Psoas muscle (tissue), 8 donors: Measurements from ENCODE around the gene CUTC. TPM values are rescaled to one million over a fixed set of nuclear protein-coding genes. Genes with fewer than 3 reads are reported as not detected.

Source experiments
- ATAC-seq, 4 donors: fragments of 200-7000 bp; cut with Tn5 transposase; one replicate each; pipeline ENCODE4 v1.9.1; 2020; ENCODE audit warnings: moderate library complexity in 3 of 4, mild to moderate bottlenecking in 2 of 4
- DNase-seq, 2 donors: peaks; one replicate each; pipeline ENCODE4 v3.0.0-alpha.2; 2020
- H3K27ac ChIP-seq: fragments of 200-600 bp; one replicate; pipeline ENCODE4 v1.8.0; 2022
- H3K27me3 ChIP-seq, 3 donors: fragments of 200-600 bp in 1 of 3; one replicate each; pipeline versions ENCODE4 v1.6.1 to v1.8.0; 2013 to 2022; ENCODE audit warnings: low read length in 2 of 3, mild to moderate bottlenecking in 2 of 3, moderate library complexity in 1 of 3; ENCODE audit not compliant: insufficient read depth in 3 of 3
- H3K36me3 ChIP-seq, 2 donors: fragments of 200-600 bp in 1 of 2; one replicate each; pipeline versions ENCODE4 v1.6.1 to v1.8.0; 2013 to 2022; ENCODE audit warnings: low read depth in 1 of 2, mild to moderate bottlenecking in 1 of 2, moderate library complexity in 1 of 2; ENCODE audit not compliant: insufficient read depth in 1 of 2
- H3K4me1 ChIP-seq: fragments of 200-600 bp; one replicate; pipeline ENCODE4 v1.8.0; 2022
- H3K4me3 ChIP-seq: fragments of 200-600 bp; one replicate; pipeline ENCODE4 v1.8.0; 2022; ENCODE audit warnings: mild to moderate bottlenecking
- H3K9me3 ChIP-seq: fragments of 200-600 bp; one replicate; pipeline ENCODE4 v1.8.0; 2022
- WGBS, 3 donors: extraction: QIAGEN DNeasy Blood & Tissue Kit; methylation state at CpG; one replicate each; pipeline versions ENCODE4 v1.1.6 to v1.1.7; 2013; 5-methylcytosine and 5-hydroxymethylcytosine counted together
- intact Hi-C, 2 donors: fragments of 100-400 bp; cut with DNase I; formaldehyde crosslinking; loops; one replicate each; pipeline versions ENCODE4 v1.11.0 to v1.14.2; 2022
- polyA plus RNA-seq, 3 donors: library from polyadenylated mRNA; stranded (reverse); fragments of 200-250 nt; gene quantifications; one replicate each; pipeline ENCODE4 v1.2.3, GENCODE V29; 2013
- total RNA-seq, 4 donors: library from RNA; stranded (reverse); fragmentation: NEBNext Ultra II Directional in 2 of 4; extraction: Animal tissue kit (Norgen Biotek cat#: 25700) in 2 of 4; gene quantifications; one replicate each; pipeline versions ENCODE4 v1.2.1 to v1.2.4, GENCODE V29; 2021 to 2023
- TF ChIP-seq, protein P1 (sequence below): fragments of 200-600 bp; IDR thresholded peaks from one replicate; pipeline ENCODE4 v1.8.0; 2022; ENCODE audit warnings: antibody characterized with exemption
- donor health status: healthy with polysubstance abuse.
- donor health status: DM: no; HTN: no; CAD: no; lungs with moderate emphysema.
- donor health status: Bipolar disorder and iron deficiency.
- donor health status: healthy.
- donor health status: DM: yes; HTN: yes; CAD: no.
- donor health status: DM: no; HTN: no; CAD: no.
- donor health status: DM: no; HTN: no; CAD: no.
- donor health status: DM: yes; HTN: yes; CAD: no.

The CUTC gene
- total and polyA plus RNA-seq, 7 donors = 52.8 to 179 (median 132) TPM

DNA sequence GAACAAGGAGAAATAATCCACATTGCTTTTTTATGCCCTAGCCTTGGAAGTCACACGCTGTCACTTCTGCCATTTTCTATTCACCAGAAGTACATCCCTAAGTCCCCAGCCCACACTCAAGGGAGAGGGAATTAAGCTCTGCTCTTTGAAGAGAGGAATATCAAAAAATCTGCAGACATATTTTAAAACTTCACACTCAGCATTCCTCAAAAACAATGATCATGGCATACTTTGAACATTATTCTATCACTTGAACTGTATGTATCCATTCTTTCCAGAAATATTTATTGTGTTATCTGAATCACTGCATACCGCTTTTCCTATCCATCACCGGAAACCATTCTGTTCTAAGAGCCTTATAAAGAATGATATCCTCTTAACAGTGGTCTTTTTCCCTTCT lies 59.8 kb downstream of the CUTC start:
- 97 to 99% (median 97%) methylated on average over 3 of the region's 3 CpGs for WGBS, 3 donors
- ATAC-seq (no peak), DNase-seq (no peak)
- intact Hi-C loops = no loop called here
- no peaks in the 10 kb centered on the region for H3K4me1 ChIP-seq
- H3K27me3 ChIP-seq = no peaks in the 10 kb centered on the region
- no peak overlapping the region for H3K4me3 ChIP-seq
- TF ChIP-seq, protein P1, sequence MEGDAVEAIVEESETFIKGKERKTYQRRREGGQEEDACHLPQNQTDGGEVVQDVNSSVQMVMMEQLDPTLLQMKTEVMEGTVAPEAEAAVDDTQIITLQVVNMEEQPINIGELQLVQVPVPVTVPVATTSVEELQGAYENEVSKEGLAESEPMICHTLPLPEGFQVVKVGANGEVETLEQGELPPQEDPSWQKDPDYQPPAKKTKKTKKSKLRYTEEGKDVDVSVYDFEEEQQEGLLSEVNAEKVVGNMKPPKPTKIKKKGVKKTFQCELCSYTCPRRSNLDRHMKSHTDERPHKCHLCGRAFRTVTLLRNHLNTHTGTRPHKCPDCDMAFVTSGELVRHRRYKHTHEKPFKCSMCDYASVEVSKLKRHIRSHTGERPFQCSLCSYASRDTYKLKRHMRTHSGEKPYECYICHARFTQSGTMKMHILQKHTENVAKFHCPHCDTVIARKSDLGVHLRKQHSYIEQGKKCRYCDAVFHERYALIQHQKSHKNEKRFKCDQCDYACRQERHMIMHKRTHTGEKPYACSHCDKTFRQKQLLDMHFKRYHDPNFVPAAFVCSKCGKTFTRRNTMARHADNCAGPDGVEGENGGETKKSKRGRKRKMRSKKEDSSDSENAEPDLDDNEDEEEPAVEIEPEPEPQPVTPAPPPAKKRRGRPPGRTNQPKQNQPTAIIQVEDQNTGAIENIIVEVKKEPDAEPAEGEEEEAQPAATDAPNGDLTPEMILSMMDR = no peak
- H3K9me3 ChIP-seq = no peaks in the 10 kb centered on the region
- H3K36me3 ChIP-seq = peaks cover under 1 to 48% of the 10 kb centered on the region in 2 donors
- no peak overlapping the region for H3K27ac ChIP-seq

DNA sequence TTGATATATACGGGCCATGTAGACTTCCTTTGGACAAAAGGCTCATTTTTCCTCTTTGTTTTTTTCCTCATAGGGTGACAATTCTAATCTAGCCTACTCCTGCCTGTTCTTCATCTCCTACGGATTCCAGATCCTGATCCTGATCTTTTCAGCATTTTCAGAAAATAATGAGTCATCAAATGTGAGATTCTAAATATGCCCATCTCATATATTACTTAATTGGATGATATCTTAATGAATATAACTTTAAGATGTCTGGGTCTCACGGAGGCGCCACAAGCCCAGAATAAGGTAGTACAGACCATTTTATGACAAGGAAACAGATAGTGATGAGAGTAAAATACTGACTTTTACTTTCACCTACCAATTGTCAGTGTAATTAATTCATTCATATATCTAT lies 61.8 kb downstream of the CUTC start:
- intact Hi-C loops = no loop called here
- Histone ChIP-seq H3K27me3 (no peaks in the 10 kb centered on the region), H3K27ac (no peak overlapping the region), H3K9me3 (no peaks in the 10 kb centered on the region), H3K4me3 (no peak overlapping the region), H3K4me1 (no peaks in the 10 kb centered on the region), H3K36me3 (peaks cover 2 to 68% of the 10 kb centered on the region in 2 donors)
- WGBS, 3 donors = 93 to 96% (median 95%) methylated on average over 4 of the region's 4 CpGs
- TF ChIP-seq, protein P1 = no peak
- ATAC-seq (no peak), DNase-seq (no peak)

DNA sequence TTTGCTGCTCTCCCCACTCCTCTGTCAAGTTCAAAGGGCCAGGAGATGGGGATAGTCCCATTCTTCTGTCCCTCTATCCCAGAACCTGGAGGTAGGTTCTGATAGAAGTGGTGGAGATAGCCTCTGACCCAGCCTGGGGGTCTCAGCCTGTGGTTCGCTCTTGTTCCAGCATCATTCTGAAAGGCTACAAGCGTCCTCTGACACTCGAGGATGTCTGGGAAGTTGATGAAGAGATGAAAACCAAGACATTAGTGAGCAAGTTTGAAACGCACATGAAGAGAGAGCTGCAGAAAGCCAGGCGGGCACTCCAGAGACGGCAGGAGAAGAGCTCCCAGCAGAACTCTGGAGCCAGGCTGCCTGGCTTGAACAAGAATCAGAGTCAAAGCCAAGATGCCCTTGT lies 64.9 kb downstream of the CUTC start:
- Histone ChIP-seq H3K36me3 (peaks cover 2 to 91% of the 10 kb centered on the region in 2 donors), H3K9me3 (no peaks in the 10 kb centered on the region), H3K27ac (no peak overlapping the region), H3K4me3 (no peak overlapping the region), H3K27me3 (no peaks in the 10 kb centered on the region), H3K4me1 (no peaks in the 10 kb centered on the region)
- whole genome bisulfite sequencing, 3 donors = 88 to 91% (median 90%) methylated on average over 6 of the region's 6 CpGs
- ATAC-seq = no peak
- TF ChIP-seq, protein P1 = no peak
- intact Hi-C loops = no loop called here
- DNase-seq = no peak

DNA sequence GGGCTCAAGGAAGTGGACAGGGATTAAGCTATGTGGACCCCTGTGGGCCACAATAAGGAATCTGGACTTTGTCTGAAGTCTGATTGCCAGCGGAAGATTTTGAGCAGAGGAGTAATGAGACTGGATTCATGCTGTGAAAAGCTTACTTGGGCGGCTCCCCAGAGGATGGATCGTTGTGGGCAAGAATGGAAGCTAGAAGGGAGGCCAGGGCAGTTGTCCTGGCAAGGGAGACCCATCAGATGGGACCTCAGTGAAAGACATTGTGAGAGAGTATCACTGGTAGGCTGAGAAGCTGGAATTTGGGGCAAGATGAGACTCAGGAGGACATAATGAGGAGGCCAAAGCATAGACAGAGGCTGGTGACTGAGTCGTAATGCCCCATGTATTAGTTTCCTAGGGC lies 66.0 kb downstream of the CUTC start:
- Histone ChIP-seq H3K36me3 (peaks cover 2 to 91% of the 10 kb centered on the region in 2 donors), H3K27ac (no peak overlapping the region), H3K4me3 (no peak overlapping the region), H3K4me1 (no peaks in the 10 kb centered on the region), H3K9me3 (no peaks in the 10 kb centered on the region), H3K27me3 (no peaks in the 10 kb centered on the region)
- intact Hi-C loops = no loop called here
- DNase-seq (no peak), ATAC-seq (no peak)
- 81 to 87% (median 84%) methylated on average over 4 of the region's 4 CpGs for WGBS, 3 donors
- TF ChIP-seq, protein P1 = no peak

DNA sequence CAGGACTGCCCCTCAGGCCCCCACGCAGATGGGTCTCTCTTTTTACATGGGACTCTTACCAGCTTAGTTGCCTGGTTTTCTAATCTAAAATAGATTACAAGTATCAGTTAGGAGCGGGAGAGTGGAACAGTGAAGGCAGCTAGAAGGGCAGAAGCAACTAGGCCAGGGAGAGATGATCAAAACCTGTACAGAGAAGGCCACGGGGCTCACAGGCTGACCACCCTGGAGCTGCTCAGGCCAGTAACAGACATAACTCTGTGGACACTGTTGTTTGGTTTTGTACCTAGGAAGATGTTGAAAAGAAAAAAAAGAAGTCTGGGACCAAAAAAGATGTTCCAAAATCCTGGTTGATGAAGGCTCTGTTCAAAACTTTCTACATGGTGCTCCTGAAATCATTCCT lies 66.9 kb downstream of the CUTC start:
- TF ChIP-seq, protein P1 = no peak
- WGBS, 3 donors = 82 to 92% (median 90%) methylated on average over 3 of the region's 3 CpGs
- ATAC-seq (no peak), DNase-seq (no peak)
- Histone ChIP-seq H3K9me3 (no peaks in the 10 kb centered on the region), H3K27ac (no peak overlapping the region), H3K4me3 (no peak overlapping the region), H3K36me3 (peaks cover 2 to 91% of the 10 kb centered on the region in 2 donors), H3K4me1 (no peaks in the 10 kb centered on the region), H3K27me3 (no peaks in the 10 kb centered on the region)
- intact Hi-C loops = no loop called here
